Fibroblast of lung (primary cell): ENCODE data around the gene GRID1. TPM values are rescaled to one million over a fixed set of nuclear protein-coding genes. Genes with fewer than 3 reads are reported as not detected.
"Not testable (repeated sequence)": the region's sequence is repeated elsewhere in the genome, so short reads cannot be mapped to it uniquely, and the experiment has no call there.

Experiments used
- DNase-seq, 2 donors: peaks; one replicate each; pipeline versions ENCODE4 v3.0.0 to v3.0.0-alpha.2; 2010; ENCODE audit warnings: low read depth in 2 of 2
- H2AFZ ChIP-seq: 2 replicates; pipeline ENCODE4 v1.5.1; 2012; ENCODE audit warnings: low read length, control low read depth, inconsistent platforms
- H3K27ac ChIP-seq: 2 replicates; pipeline ENCODE4 v1.5.1; 2011; ENCODE audit warnings: low read length, control low read depth; ENCODE audit not compliant: insufficient read depth
- H3K27me3 ChIP-seq: 2 replicates; pipeline ENCODE4 v1.5.1; 2011; ENCODE audit warnings: mild to moderate bottlenecking, low read length; ENCODE audit not compliant: control insufficient read depth, insufficient read depth
- H3K36me3 ChIP-seq: 2 replicates; pipeline ENCODE4 v1.5.1; 2011; ENCODE audit warnings: low read length; ENCODE audit not compliant: control insufficient read depth, insufficient read depth
- H3K4me1 ChIP-seq: 2 replicates; pipeline ENCODE4 v1.5.1; 2011; ENCODE audit warnings: low read length; ENCODE audit not compliant: control insufficient read depth, insufficient read depth; ENCODE audit errors: extremely low read depth
- H3K4me2 ChIP-seq: 2 replicates; pipeline ENCODE4 v1.5.1; 2011; ENCODE audit warnings: low read length, control low read depth; ENCODE audit not compliant: insufficient read depth; ENCODE audit errors: extremely low read depth
- H3K4me3 ChIP-seq, 4 experiments: fragments of 200-600 bp in 1 of 4; sonication (generic) in 1 of 4; replicated peaks in 1 of 4; 2 replicates each; pipeline ENCODE4 v1.5.1; 2011 to 2016; ENCODE audit warnings: low read length in 4 of 4, low read depth in 3 of 4, mild to moderate bottlenecking in 3 of 4, control low read depth in 2 of 4, inconsistent platforms in 1 of 4, mixed read lengths in 1 of 4; ENCODE audit not compliant: insufficient read depth in 1 of 4; ENCODE audit errors: control extremely low read depth in 1 of 4
- H3K79me2 ChIP-seq: 2 replicates; pipeline ENCODE4 v1.5.1; 2012; ENCODE audit warnings: mild to moderate bottlenecking, low read length, inconsistent platforms; ENCODE audit not compliant: control insufficient read depth, insufficient read depth
- H3K9ac ChIP-seq: 2 replicates; pipeline ENCODE4 v1.5.1; 2011; ENCODE audit warnings: mild to moderate bottlenecking, low read length, control low read depth; ENCODE audit not compliant: insufficient read depth
- H3K9me3 ChIP-seq: 2 replicates; pipeline ENCODE4 v1.5.1; 2012; ENCODE audit warnings: low read depth, low read length; ENCODE audit not compliant: control insufficient read depth, insufficient read depth
- H4K20me1 ChIP-seq: 2 replicates; pipeline ENCODE4 v1.5.1; 2011; ENCODE audit warnings: low read length; ENCODE audit not compliant: control insufficient read depth, insufficient read depth; ENCODE audit errors: extremely low read depth
- EZH2 ChIP-seq: IDR thresholded peaks from 2 replicates; pipeline ENCODE4 v1.5.1; 2012; ENCODE audit warnings: low read length, control low read depth, mild to moderate bottlenecking; ENCODE audit errors: missing control alignments
- polyA plus RNA-seq, 2 donors: library from polyadenylated mRNA; depleted of rRNA in 1 of 2; stranded (reverse) in 1 of 2; unstranded in 1 of 2; fragments of >200 nt; gene quantifications; 2 replicates each; pipeline ENCODE4 v1.2.1, GENCODE V29; 2011 to 2012; ENCODE audit warnings: missing spikeins in 1 of 2
- total RNA-seq: library from RNA; depleted of rRNA; stranded (reverse); fragments of >200 nt; gene quantifications from 2 replicates; pipeline ENCODE4 v1.2.1, GENCODE V29; 2014
- TF ChIP-seq, protein P1 (sequence below), 2 donors: IDR thresholded peaks in 1 of 2; conservative IDR thresholded peaks in 1 of 2; 1 replicate in 1 of 2; 2 replicates in 1 of 2; pipeline ENCODE4 v1.5.1; 2011 to 2012; ENCODE audit warnings: low read length in 2 of 2, control low read depth in 1 of 2, inconsistent platforms in 1 of 2, low read depth in 1 of 2, mild to moderate bottlenecking in 1 of 2

The GRID1 gene
- total and polyA plus RNA-seq, 2 donors (not counting 1 experiment from before 2014, with no cell fraction given), result 0.03 to 0.33 TPM

DNA sequence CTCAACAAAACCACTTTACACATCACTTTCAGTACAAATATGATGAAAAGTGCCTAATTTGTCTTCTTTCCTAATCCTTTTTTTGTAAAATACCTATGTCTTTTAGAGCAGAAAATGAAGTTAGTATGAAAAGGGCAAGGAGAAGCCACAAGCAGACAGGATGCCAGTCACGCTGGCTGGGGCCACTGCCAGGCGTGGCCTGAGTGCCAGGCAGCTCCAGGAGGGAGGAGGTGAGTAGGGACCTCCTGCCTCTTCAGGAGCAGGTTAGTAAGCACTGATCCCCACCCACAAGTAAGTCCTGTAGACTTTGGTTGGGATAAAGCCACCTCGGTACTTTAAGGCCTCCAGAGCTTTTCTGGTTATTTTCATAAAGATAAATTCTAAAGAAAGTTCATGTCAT is 432.0 kb downstream of the GRID1 start:
- Histone ChIP-seq H4K20me1 (no peaks in the 10 kb centered on the region), H2AFZ (no peak overlapping the region), H3K4me3 (no peak overlapping the region), H3K79me2 (no peaks in the 10 kb centered on the region), H3K4me2 (no peak overlapping the region), H3K27me3 (no peaks in the 10 kb centered on the region), H3K9ac (no peak overlapping the region), H3K27ac (no peak overlapping the region), H3K4me1 (no peaks in the 10 kb centered on the region), H3K36me3 (no peaks in the 10 kb centered on the region), H3K9me3 (no peaks in the 10 kb centered on the region)
- DNase-seq, result no peak
- no peak for TF ChIP-seq EZH2
- TF ChIP-seq, protein P1, sequence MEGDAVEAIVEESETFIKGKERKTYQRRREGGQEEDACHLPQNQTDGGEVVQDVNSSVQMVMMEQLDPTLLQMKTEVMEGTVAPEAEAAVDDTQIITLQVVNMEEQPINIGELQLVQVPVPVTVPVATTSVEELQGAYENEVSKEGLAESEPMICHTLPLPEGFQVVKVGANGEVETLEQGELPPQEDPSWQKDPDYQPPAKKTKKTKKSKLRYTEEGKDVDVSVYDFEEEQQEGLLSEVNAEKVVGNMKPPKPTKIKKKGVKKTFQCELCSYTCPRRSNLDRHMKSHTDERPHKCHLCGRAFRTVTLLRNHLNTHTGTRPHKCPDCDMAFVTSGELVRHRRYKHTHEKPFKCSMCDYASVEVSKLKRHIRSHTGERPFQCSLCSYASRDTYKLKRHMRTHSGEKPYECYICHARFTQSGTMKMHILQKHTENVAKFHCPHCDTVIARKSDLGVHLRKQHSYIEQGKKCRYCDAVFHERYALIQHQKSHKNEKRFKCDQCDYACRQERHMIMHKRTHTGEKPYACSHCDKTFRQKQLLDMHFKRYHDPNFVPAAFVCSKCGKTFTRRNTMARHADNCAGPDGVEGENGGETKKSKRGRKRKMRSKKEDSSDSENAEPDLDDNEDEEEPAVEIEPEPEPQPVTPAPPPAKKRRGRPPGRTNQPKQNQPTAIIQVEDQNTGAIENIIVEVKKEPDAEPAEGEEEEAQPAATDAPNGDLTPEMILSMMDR (conservative IDR thresholded peaks at IDR 0.05 in 1 of 2, IDR thresholded peaks at IDR 0.05 in 1 of 2; ENCODE audit: low read depth in 1 of 2, low read length in 2 of 2), result no peak

DNA sequence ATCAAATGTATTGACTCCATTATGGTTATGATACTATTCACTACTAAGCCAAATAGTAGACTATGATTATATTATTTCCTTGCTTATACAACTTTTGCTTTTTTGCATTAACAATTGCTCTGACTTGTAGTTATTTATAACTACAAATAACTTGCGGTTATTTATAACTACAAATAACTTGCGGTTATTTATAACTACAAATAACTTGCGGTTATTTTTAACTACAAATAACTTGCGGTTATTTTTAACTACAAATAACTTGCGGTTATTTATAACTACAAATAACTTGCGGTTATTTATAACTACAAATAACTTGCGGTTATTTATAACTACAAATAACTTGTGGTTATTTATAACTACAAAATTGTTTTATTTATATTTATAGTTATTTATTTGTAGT is 436.6 kb downstream of the GRID1 start:
- not testable (repeated sequence) for H3K4me3 ChIP-seq, H3K9ac ChIP-seq, H3K4me2 ChIP-seq, DNase-seq, H3K79me2 ChIP-seq, H3K9me3 ChIP-seq, H3K4me1 ChIP-seq, H3K36me3 ChIP-seq, H3K27me3 ChIP-seq, H3K27ac ChIP-seq, H4K20me1 ChIP-seq, H2AFZ ChIP-seq

DNA sequence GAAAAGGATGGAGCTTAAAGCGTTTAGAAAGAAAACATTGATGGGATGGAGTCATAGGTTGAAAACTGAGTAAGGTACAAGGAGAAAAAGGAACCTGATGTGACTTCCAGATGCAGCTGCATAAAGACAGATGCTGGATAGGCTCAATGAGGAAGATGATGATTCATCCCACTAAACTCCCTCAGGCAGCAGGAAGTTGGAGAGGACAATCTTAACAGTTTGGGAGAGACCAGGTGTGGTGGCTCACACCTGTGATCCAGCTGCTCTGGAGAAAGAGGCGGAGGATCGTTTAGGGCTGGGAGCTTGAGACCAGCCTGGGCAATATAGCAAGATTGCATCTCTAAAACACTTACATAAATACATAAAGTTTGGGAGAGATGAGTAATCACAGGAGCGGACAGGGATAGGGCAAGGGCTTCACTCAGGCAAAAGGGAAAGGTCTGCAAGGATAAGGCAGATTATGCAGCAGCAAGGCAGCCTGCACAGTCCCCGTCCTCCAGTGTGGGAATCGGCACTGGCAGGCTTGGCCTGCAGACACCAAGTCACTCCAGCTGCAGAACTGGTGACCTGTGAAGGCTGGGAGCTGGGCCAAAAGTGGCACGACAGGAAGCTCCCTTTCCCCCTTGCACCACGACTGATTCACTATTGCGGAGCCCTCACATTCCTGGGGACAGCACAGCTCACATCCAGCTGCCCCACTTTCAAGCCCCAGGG is 438.5 kb downstream of the GRID1 start:
- H3K4me1 ChIP-seq, result no peaks in the 10 kb centered on the region
- no peak overlapping the region for H3K27ac ChIP-seq
- no peak overlapping the region for H3K4me3 ChIP-seq
- H3K27me3 ChIP-seq, result no peaks in the 10 kb centered on the region
- DNase-seq, result no peak
- no peaks in the 10 kb centered on the region for H3K36me3 ChIP-seq
- H3K79me2 ChIP-seq, result no peaks in the 10 kb centered on the region
- H4K20me1 ChIP-seq, result no peaks in the 10 kb centered on the region
- no peak overlapping the region for H3K4me2 ChIP-seq
- no peaks in the 10 kb centered on the region for H3K9me3 ChIP-seq
- no peak overlapping the region for H3K9ac ChIP-seq
- no peak overlapping the region for H2AFZ ChIP-seq
- TF ChIP-seq, protein P1 (conservative IDR thresholded peaks at IDR 0.05 in 1 of 2, IDR thresholded peaks at IDR 0.05 in 1 of 2; ENCODE audit: low read depth in 1 of 2, low read length in 2 of 2), result no peak
- no peak for TF ChIP-seq EZH2
